Glomerular endothelial cell (primary cell): ENCODE results near the gene ACTN1. TPM values are rescaled to one million over a fixed set of nuclear protein-coding genes. Genes with fewer than 3 reads are reported as not detected.
"Not testable (repeated sequence)": the region's sequence is repeated elsewhere in the genome, so short reads cannot be mapped to it uniquely, and the experiment has no call there.

Experiments
- DNase-seq: peaks from one replicate; pipeline ENCODE4 v3.0.0-alpha.2; 2011; ENCODE audit warnings: low read depth, low spot score; ENCODE audit errors: extremely low read depth
- total RNA-seq: library from RNA; depleted of rRNA; stranded (reverse); fragments of >200 nt; gene quantifications from 2 replicates; pipeline ENCODE4 v1.2.3, GENCODE V29; 2015

The ACTN1 gene
- 595 and 671 TPM in 2 replicates for total RNA-seq

DNA sequence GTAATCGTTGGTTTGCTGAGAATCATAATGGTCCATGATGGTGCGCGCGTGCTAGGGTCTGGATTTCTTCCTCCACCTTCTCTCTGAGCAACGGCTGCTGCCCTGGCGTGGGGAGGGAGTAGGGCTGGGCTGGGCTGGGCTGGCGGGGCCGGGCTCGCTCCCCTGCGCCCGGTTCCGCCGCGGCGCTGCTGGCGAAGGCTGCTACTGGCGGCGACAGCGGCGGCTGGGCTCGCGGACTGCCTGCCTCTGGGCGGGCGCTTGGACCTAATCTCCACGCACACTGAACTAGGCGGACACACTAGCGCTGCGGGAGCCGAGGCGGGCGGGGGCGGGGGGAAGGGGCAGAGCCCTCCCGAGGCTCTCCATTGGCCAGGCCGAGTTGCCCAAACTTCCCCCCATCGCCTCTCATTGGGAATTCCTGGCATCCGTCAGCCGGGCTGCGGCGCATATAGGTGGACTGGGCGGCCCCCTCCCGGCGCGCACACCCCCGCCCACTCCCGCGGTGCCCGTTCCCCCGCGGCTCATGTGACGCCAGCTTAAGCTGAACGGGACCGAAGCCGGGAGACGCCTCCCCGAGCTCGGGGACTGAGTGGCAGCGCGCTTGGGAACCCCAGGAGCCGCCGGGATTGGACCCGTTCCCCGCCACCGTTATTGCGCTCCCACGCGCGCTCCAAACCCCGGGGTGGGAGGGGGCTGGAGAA, at the start of gene ACTN1:
Gene ACTN1, minus strand, starts transcription at position 282 of the 701 bp plus-strand sequence. Its CDS starts 246 bp downstream, at position 36.
- DNase-seq, result no peak

DNA sequence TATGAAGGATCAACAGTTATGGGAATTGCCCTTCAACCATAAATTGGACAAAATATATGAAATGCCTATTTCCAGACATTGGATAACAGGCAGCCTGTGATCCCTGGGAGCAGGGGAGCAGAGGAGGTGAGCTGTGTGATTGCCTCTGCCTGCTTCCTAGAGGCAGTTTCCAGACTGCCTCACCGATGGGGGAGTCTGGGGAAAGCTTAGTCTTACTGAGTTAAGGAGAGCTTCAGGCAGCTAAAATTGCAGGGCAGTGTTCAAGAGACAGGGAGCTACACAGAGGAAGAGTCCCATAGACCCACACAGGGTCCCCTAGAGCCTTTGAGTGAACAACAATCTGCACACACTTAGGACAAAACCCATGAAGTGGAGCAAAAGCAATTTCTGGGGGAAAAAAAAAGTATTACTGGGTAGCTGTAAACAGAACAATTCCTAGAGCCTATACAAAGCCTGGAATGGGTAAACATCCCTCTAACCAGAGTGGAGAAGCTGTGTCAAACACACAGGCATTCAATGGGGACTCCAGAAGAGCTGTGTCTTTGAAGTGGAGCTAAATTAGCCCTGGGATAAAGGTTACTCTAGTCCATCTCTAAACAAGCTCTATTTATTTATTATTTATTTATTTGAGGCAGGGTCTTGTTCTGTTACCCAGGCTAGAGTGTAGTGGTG, 48.3 kb upstream of the ACTN1 start:
- no peak for DNase-seq

DNA sequence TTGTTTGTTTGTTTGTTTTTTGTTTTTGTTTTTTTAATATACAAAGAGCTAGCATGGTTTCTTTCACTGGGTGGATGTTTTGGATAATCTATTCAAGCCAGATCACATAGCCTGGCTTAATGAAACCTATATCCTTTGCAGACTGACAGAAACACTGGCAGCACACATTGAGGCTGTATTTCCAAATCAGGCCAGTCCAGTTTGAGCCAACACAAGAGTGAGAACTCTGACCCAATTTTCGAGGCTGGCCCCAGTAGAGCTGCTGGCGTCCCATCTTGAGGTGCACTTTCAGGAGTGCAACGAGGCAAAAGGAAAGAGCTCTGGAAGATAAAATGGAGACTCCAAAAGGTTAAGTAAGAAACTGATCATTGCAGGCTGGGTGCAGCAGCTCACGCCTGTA, 43.9 kb upstream of the ACTN1 start:
- no peak for DNase-seq

DNA sequence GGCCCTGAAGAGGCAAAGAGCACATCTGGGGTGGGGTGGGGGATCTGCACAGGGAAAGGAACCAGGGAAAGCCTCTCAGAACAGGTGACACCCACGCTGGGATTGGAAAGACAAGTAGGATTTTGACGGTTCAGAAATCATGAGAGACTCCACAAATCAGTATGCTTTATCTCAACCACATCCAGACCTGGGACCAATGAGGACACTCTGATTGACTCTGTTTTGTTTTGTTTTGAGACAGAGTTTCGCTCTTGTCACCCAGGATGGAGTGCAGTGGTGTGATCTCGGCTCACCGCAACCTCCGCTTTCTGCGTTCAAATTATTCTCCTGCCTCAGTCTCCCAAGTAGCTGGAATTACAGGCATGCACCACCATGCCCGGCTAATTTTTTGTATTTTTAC, 43.0 kb upstream of the ACTN1 start:
- DNase-seq, result not testable (repeated sequence)

DNA sequence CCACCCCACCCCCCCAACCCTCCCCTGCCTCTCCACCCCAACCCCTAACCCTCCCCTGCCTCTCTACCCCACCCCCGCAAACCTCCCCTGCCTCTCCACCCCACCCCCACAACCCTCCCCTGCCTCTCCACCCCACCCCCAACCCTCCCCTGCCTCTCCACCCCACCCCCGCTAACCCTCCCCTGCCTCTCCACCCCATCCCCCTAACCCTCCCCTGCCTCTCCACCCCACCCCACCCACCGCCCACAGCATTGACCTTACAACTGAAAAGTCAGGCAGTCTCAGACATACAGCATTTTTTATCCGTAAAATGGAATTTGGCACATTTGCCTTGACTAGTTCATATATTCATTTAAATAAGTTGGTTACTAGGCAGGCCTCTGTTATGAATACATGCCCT, 38.6 kb upstream of the ACTN1 start:
- DNase-seq, result no peak

DNA sequence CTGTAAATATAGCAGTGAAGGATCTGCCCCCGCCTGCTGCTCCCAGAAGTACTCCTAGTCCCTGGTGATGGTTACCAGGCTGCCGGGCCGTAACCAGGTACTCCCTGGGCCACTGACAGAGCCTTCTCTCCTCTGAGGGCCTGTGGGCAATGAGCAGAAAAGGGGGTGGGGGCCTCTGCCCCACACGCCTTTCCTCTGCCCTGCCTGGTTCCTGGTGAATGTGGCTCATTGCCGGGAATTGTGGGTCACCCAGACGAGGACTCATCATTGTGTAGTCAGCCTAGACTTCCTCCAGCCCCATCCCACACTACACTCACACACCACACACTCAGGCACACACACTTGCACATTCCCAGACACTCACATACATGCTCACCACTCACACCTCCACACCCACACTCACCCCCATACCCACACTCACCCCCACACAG, 35.7 kb upstream of the ACTN1 start:
- DNase-seq, result no peak

DNA sequence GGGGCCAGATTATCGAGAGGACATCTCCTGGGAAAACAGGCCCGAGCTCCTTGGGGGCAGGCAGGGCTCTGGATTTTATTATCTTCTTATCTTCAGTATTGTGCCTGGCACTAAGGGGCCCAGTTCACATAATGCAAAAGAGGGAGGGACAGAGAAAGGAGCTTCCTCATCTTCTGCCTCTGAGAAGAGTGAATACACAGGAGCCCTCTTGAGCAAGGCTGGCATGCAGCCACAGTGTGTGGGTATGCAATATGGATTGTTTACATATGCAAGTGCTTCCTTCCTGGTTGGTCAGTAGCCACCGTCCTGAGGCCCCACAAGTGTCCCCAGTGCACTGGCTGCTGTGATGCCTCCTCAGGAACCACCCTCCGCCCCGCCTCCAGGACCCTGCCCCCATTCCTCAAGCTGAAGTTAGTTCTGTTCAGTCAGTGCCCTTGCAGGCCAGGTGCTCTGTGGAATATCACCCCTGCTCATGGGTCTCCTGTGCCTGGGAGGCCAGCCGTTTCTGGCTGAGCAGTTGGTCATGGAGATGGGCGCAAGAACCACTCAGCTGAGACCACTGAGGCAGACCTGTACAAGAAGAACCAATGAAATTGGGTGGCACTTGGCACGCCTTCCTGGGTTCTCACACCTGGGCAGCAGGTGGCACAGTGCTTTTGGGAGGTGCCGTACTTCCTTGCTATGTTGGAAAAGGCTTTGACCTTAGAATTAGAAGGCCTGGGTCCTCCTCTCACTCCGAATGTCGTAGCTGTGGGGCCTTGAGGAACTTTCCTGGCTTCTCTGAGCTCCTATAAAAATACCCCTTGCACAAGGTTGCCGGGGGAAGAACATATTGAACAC, 35.1 kb upstream of the ACTN1 start:
- no peak for DNase-seq

DNA sequence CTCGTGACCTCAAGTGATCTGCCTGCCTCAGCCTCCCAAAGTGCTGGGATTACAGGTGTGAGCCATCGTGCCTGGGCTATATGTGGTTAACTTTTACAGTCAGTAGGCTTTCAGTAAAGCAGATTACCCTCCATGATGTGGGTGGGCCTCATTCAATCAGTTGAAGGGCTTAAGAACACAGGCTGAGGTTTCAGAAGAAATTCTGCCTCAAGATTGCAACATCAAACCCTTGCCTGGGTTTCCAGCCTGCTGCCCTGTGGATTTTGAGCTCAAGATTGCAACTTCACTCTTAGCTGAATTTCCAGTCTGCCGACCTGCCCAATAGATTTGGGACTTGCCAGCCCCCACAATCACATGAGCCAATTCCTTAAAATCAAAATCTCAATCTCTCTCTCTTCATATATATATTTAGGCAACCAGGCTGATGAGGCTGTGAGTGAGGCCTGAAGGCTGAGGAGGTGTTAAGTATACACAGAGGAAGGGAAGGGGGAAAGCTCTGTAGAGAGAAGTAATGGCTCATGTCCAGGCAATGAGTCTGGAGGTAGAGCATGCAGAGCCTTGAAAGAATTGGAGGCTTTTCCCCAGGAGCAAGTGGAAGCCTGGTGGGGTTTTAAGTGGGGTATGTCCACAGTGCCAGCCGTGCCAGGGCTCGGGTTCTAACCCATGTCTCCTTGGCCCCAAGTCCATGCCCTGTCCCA, 33.3 kb upstream of the ACTN1 start:
- DNase-seq, result no peak

DNA sequence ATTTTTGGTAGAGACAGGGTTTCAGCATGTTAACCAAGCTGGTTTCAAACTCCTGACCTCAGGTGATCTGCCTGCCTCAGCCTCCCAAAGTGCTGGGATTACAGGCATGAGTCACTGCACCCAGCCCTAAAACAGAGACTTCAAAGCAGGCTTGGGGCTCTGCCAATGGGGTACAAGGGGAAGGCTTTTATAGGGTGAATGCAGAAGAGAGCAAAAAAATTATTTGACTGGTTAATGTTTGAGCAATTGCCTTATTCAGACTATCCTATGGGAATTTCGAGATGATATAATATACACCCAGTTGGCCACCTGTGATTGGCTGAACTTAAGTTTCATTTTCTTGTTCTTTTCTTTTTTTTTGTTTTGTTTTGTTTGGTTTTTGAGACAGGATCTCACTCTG, 31.5 kb upstream of the ACTN1 start:
- no peak for DNase-seq

DNA sequence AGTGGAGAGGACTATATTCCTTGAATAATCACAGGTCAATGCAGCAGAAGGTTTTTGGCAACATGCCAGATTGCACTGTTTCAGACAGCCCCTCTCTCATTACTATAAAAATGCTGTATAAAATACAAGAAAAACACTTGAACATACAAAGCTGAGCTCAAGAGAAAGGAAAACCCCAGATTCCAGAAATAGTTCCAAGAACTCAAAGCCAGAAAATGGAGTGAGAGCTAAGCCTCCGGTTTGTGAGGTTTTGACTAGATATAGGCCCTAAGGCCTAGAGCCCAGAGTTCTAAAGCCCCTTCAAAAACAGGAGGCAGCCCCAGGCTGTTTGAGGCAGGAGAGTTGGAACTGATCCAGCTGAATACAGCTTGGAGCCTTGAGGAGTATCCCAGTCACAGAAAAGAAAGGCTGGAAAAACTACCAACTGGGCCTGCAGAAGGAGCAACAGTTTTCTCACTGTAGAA, 29.4 kb upstream of the ACTN1 start:
- DNase-seq, result no peak

DNA sequence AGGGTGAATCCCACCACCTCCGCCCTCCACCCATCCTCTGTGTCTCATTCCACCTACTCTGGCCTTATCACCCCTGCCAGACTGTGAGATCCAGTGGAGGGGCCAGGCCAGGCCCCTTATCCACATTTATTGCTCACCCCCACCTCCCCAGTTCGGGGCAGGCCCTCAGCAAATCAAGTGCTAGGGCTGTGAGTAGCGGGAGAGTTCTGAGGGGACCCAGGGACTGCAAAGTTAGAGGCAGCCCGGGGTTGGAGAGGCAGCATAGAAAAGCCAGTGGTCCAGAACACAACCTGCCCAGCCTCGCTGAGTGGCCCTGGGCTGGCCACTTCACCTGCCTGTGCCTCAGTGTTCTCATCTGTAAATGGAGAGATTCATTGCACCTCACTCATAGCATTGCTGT, 27.2 kb upstream of the ACTN1 start:
- no peak for DNase-seq

DNA sequence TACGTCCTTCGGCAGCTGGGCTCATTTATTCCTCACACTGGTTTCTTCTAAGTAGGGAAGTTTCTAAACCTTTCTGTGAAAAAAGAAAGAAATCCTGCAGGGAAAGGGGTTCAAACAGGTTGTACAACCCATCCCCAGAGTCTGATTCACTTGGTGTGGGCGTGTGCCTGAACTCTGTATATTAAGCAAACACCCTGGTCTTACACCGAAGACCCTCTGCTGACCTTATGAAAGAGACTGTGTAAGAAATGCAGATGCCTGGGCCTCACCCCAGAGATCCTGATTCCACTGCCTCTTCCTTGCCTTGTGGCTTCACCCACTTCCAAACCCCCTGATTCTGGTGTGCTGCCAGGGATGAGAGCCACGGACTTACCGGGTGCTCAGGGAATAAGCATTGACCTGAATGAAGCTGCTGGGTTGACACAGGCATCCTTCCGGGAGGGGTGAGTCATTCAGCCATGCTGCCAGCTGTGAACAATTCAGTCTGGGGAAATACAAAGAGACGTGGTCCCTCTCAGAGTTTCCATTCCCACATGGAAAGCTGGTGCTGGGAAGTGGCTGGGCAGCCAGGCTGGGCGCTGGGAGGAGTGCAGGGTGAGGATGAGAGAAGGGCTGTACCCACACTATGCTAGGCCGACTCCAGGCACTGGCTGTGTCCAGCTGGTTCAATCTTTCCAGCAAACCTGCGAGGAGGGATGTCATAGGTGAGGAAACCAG, 26.5 kb upstream of the ACTN1 start:
- peak; percentile 89 for DNase-seq

DNA sequence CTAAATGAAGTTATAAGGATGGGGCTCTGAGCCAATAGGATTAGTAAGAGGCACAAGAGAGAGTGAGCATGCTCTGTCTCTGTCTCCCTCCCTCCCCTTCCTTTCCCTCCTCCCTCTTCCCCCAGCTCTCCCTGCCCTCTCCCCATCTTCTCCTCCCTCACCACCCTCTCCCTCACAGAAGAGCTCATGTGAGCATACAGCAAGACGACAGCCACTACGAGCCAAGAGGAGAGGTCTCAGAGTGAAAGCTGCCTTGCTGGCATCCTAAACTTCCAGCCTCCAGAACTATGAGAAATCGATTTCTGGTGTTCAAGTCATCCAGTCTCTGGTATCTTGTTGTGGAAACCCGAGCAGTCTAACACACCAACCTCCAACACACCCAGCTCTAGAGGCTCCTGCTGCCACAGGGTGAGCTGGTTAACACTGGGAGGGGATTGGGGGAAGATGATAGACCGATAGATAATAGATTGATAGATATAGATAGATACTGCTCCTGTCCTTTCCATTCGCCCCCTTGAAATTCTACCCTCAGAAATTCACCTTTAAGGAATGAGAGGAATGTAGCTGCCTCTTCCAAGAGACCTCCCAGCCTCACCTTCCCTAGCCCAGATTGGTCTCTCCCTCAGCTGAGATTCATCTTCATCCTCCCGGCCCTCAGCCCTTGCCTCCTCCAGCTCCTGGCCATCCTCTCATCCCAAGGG, 25.8 kb upstream of the ACTN1 start:
- DNase-seq, result no peak

DNA sequence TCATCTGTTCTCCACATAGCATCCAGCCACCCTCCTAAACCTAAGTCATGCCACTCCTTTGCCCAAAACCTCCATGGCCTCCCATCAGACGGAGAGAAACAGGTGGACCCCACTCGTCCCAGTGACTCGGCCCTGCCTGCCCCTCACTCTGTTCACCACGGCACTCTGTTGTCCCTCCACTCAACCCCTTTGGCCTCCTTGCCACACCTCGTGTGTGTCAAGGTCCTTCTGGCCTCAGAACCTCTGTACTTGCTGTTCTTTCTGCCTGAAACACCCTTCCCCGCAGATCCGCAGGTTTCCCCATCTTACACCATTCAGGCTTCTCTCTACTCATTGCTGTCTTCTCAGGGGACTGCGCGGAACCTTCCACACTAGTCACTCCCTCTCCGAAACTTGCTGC, 24.5 kb upstream of the ACTN1 start:
- DNase-seq, result no peak

DNA sequence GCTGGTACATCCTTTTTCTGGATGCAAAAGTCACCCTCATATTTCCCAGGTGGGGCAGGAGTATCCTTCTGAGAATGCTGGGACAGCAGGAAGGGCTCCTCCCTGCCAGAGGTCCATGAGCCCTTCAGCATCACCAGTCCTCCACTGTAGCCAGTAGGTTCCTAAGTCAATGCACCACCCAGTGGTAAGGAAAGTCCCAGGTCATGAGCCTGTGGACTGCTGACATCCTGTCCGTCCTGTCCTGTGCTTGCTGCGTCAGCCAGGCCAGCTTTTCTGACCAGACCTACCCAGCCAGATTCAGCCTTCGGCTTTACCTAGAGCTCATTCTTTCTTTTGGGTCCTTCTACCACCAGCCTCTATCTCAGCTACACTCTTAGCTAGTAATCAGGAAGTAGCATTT, 23.0 kb upstream of the ACTN1 start:
- no peak for DNase-seq

DNA sequence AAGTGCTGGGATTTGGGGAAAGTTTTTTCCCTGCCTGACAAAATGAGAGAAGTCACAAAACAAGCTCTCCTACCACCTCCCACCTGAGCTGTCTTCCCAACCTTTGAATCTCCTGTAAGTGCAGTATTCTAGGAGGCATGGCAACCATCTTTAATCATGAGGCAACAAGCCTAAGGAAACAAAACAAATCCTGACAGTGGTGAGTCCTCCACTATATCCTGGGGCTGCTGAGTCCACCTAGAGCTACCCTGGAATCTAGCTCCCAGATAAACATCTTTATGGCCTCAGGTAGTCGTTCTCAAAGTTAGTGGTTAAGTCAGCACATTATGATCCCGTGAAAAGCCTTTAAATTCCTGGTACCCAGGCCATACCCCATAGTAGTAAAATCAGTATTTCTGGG, 22.3 kb upstream of the ACTN1 start:
- DNase-seq, result no peak

DNA sequence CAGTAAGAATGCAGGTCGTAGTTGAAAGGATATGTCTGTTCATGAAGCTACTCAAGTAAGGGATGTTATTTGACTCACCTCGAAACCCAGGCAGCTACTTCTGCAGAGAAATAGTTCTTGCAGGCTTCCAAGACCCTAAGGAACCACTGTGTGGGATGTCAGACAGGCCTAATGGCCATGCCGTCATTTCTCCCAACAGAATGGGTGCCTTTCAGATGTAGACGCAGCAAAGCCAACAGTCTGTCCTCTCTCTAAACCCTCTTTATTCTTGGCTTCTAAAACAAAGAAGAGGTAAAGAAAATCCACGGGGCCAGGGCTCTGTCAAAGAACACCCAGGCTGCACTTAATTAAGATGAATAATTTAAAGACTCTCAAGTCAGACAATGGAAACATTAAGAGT, 19.0 kb upstream of the ACTN1 start:
- no peak for DNase-seq

DNA sequence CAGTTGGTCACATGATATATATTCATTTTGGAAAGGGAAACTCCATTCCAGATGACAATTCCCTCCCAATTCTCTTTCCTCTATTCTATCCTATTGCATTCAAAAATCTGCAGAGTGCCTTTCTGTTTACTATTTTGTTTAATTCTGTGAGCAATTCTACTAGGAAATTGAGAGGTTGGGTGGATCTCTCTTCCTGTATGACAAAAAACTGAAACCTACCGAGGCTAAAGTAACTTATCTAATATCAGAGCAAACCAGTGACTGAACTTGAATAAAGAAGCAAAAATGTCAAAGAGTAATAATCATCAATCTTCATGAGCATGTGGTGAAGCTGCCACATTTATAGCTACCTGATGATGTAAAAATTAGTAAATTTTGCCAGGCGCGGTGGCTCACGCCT, 16.6 kb upstream of the ACTN1 start:
- no peak for DNase-seq

DNA sequence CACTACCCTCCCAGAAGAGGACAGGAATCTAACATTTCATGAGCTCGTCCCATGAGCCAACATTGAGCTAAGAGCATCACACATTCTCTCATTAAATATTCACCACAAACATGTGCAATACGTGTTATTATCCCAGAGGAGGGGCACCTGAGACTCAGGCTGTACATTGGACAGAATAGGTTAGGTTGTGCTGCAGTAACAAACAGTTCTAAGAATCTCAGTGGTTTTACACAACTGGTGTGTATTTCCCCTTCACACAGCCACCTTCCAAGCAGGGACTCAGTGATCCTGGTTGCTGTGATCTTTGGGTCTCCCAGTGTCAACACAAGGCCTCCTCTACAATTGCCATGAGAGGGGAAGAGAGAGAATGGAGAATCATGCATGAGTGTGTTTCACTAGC, 15.0 kb upstream of the ACTN1 start:
- DNase-seq, result no peak

DNA sequence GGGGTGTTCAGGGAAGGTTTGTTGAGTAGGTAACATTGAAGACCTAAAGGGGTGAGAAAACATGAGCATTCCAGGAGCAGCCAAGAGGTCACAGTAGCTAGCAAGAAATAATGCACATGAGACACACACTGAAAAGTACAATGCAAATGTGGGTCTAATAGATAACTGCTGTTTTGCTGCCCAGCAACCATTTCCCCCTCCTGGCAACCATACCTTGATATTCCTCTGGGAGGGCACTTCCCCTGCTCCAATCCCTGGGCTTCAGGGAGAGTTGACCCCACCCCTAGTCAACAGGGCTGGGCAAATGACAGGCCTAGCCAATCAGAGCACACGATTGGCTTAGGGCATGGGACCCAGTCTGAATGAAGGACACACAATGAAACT, 8.5 kb upstream of the ACTN1 start:
- DNase-seq, result no peak
